GM08714 (cell line): Measurements from ENCODE around the gene SGK1.
A peak's percentile ranks its signal among the peaks of the same experiment; 100 is the strongest.
"Not testable (repeated sequence)": the region's sequence is repeated elsewhere in the genome, so short reads cannot be mapped to it uniquely, and the experiment has no call there.

ENCODE experiments used
- H3K4me3 ChIP-seq: fragments of 200-500 bp; sonication (Bioruptor generic); 2 replicates; pipeline ENCODE4 v1.5.1; 2014; ENCODE audit warnings: mild to moderate bottlenecking, low read length, inconsistent platforms
- ZNF274 ChIP-seq: IDR thresholded peaks from 2 replicates; pipeline ENCODE4 v1.6.1; 2012; ENCODE audit warnings: mild to moderate bottlenecking, low read depth, low read length

Gene SGK1

GRCh38 chr6:134195164-134195906 lies 122.6 kb downstream of the SGK1 start:
- TF ChIP-seq ZNF274 = no peak
- no peak overlapping the region for H3K4me3 ChIP-seq

DNA sequence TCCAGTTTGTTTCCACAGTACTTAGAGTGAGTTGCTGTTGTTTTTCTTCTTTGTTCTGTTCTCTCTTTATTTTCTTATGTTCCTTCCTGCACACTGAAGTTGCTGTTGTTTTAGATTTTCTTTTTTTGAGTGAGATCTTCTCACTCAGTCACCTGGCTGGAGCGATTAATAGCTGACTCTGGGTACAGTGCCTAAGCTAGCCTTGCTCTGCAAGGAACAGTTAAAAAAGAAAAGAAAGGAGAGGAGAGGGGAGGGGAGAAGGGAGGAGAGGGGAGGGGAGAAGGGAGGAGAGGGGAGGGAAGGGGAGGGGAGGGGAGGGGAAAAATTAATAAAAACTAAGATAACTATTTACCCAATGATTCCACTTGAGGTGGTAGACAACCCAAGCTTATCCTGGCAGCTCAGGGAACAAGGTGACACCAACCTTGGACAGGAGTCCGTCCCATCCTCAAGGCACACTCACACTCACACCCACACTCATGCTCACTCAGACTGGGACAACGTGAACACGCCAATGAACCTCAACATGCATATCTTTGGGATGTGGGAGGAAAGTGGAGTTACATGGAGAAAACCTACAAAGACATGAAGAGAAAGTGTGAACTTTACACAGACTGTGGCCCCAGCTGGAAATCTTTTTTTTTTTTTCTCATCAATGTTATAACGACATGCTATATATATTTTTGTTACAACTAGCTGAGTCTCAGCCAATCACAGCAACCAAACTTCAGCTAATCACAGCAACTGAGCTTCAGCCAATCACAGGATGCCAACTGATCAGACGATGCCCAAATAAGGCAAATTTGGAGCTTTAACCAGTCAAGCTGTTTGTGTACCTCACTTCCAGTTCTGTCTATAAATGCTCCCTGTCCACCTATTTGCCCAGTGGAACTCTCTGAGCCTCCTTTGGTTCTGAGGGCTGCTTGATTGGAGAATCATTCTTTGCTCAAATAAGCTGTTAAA lies 124.1 kb downstream of the SGK1 start:
- H3K4me3 ChIP-seq = no peak overlapping the region
- TF ChIP-seq ZNF274 = no peak

- H3K4me3 ChIP-seq = not testable (repeated sequence)
Observed at GRCh38 chr6:134192609-134193008, 125.3 kb downstream of the SGK1 start.

GRCh38 chr6:134190883-134191282 lies 127.0 kb downstream of the SGK1 start:
- no peak overlapping the region for H3K4me3 ChIP-seq
- no peak for TF ChIP-seq ZNF274

GRCh38 chr6:134187751-134188150 lies 130.2 kb downstream of the SGK1 start:
- H3K4me3 ChIP-seq = no peak overlapping the region
- no peak for TF ChIP-seq ZNF274

- H3K4me3 ChIP-seq = no peak overlapping the region
- no peak for TF ChIP-seq ZNF274
Observed at GRCh38 chr6:134187154-134187553, 130.8 kb downstream of the SGK1 start.

DNA sequence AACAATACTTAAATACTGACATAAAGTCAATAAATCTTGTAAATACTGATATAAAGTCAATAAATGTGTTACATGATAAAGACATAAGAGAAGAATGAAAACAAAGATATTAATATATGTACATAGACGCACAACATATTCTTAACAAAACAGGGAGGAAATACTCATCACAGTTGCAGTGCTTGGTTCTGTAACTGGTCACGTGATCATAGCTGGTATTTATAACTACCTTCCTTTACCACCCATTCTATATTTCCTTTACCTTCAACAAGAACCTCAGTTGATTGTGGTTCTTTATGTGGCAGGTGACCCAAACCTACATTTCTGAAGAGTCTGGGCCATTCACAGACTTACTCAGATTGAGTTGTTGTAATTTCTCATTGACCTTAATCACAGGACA lies 131.6 kb downstream of the SGK1 start:
- TF ChIP-seq ZNF274 = no peak
- no peak overlapping the region for H3K4me3 ChIP-seq

DNA sequence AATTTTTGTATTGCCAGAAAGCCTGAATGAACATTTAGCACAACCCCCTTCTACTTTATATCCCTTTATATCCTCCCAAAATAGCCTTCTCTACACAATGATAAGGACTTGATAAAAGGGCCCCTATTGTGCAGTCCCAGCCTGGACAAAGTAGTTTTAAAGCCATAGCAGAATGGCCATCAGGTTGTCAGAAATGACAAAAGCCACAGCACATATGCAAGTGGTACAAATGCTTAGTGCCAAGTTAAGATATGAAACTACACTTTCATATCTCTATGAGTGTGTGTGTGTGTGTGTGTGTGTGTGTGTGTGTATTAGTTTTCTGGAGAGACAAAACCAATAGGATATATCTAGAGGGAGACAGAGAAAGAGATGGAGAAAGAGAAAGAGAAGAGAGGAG lies 132.6 kb downstream of the SGK1 start:
- no peak overlapping the region for H3K4me3 ChIP-seq
- no peak for TF ChIP-seq ZNF274

DNA sequence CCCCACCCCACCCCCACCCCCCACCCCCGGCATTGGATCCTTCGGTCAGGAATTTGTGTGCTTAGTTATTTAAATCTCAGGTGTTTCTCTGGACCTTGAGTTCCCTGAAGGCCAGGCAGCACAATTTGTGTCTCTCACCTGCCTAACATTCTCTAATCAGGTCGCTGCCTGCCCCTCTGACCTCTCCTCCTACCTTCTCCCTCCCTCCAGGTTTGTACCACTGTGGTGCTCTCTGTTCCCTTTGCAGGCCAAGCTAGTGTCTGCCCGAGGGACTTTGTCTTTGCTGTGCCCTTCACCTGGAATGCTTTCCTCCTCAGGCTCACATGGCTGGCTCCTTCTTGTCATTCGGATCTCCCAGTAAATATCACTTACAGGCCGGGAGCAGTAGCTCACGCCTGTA lies 134.1 kb downstream of the SGK1 start:
- no peak for TF ChIP-seq ZNF274
- H3K4me3 ChIP-seq = no peak overlapping the region

DNA sequence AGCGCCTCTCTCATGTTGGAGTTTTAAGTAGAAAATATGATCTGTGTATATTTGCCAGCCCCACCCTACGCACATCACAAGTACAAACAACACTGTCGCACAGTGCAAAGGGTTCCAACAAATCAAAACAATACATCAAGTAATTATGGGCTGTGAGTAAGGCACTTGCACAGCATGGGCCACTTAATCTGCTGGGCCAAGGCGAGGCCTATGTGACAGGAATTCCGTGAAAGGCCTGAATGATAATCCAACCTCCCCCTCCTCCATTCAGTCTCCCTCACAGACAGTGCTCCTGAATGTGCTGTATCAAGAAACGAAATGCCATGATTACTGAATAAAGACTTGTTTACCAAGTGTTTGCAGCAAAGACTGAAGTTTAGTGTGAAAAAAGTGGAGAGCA lies 135.4 kb downstream of the SGK1 start:
- no peak overlapping the region for H3K4me3 ChIP-seq
- TF ChIP-seq ZNF274 = no peak

GRCh38 chr6:134181726-134182125 lies 136.2 kb downstream of the SGK1 start:
- not testable (repeated sequence) for H3K4me3 ChIP-seq

- H3K4me3 ChIP-seq = not testable (repeated sequence)
Observed at GRCh38 chr6:134181251-134181650, 136.7 kb downstream of the SGK1 start.

DNA sequence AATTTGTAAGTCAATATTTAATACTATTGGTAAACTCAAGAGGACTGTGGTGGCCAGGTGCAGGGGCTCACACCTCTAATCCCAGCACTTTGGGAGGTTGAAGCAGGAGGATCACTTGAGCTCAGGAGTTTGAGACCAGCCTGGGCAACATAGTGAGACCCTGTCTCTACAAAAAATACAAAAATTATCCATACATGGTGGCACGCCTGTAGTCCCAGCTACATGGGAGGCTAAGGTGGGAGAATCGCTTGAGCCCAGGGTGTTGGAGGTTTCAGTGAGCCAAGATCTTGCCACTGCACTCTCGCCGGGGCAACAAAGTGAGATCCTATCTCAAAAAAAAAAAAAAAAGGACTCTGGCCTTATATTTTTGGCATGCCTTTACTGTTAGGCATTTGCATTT lies 137.4 kb downstream of the SGK1 start:
- not testable (repeated sequence) for H3K4me3 ChIP-seq

GRCh38 chr6:134178161-134179044 lies 139.5 kb downstream of the SGK1 start:
- H3K4me3 ChIP-seq = peak overlapping the region; percentile 22; the same call in 1 of the 2 replicates
- TF ChIP-seq ZNF274 = no peak
